GM18526 (cell line): Measurements from ENCODE around the gene PIK3R5.

Experiments
- POLR2A ChIP-seq: IDR thresholded peaks from 3 replicates; pipeline ENCODE4 v1.6.1; 2011; ENCODE audit not compliant: insufficient read length; ENCODE audit errors: extremely low read depth

The PIK3R5 gene

DNA sequence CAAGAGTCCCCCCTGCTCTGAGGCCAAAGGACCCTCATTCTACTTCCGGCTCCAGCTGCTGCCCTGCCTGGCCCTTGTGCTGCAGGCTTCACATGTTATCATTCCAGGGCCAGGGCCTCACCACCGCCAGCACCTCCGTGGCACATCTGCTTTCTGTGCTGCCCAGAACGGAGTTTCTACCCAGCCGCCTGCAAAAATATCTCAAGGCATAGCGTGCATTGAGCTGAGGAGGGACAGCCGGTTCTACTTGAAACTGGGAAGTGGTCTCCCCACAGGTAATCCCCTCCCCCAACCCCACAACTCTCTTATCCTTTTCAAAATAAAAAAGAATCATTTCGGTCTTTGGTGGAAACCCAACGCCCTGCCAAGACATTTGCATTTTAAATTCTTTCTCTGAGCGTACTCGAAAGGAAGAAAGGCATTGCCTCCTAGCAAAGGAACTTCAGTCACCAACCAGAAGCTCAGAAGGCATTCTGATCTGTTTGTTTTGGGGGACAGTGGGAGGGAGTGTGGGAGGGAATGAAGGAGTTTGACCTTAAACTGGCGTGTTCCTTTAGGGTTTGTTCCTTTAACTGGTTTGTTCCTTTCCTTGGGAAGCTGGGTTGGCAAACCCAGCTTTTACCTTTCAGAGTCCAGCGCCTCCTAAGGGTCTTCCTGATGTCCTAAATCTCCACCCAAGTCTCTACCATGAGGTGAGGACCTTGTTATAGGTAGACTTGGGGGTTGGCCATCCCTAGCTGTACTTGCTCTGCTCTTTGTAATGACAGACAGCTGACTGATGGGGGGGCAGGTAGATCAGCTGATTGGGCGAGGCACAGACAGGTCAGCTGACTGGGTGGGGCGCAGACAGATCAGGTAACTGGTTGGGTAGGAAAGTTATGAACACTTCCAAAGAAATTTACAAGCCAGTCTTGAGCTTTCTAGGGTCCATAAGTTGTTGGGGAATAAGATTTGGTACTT, 64.6 kb downstream of the PIK3R5 start:
- no peak for TF ChIP-seq POLR2A

DNA sequence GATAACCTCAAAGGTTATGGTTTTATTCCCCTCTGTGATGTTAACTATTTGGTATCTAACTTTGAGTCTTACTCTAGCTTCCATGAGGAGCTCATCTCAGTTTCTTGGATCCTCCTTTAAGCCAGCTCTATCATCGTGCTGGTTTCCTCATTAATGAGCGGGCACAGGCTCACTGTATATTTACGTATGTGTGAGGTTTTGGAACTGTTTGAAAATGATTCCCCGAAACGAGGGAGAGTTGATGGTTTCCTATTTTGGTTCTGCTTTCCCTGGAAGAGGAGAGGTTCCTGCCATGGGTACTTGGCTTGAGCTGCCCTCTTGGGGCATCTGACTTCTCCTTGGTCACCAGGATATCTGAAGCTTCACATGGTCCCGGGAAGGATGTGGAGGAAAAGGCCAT, 65.3 kb downstream of the PIK3R5 start:
- TF ChIP-seq POLR2A = no peak

DNA sequence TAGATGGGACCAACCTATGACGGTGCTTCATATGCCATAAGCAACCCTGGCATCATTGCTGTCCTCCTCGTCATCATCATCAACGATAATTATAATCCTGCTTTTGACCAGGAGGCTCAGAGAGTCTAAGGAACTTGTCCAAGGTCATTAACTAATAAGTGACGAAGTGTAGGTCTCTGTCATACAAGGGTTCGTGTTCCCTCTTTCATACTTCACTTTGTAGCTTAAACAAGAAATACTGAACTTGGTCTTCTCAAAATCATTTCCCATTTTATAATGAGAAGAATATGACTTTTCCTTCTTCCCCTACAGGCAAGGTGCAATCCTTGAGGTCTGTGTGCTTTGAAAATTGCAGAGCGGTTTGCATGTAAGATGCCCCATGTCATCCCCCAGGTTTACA, 66.9 kb downstream of the PIK3R5 start:
- no peak for TF ChIP-seq POLR2A

- TF ChIP-seq POLR2A = no peak
Observed at GRCh38 chr17:8898126-8898525, 67.4 kb downstream of the PIK3R5 start.

- no peak for TF ChIP-seq POLR2A
Observed at GRCh38 chr17:8896641-8897635, 68.6 kb downstream of the PIK3R5 start.

DNA sequence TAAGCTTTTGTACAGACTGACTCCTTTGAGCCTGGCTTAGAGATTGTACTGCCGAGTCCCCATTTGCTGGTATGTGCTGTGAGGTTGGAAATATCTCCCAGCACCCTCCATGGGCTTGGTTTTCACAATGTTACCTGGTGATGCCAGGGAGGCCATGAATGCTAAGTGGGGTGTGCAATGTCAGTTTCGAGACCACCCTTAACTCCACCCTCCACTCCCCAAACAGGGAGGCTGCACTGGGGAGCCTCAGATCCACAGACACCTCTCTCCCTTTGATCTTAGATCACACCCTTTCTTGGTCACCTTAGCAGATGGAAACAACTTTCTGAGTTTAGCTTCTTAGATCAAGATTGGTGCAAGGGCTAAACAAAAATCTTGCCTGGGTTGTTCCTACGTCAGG, 69.4 kb downstream of the PIK3R5 start:
- no peak for TF ChIP-seq POLR2A

GRCh38 chr17:8894673-8895578, 70.6 kb downstream of the PIK3R5 start:
- no peak for TF ChIP-seq POLR2A

DNA sequence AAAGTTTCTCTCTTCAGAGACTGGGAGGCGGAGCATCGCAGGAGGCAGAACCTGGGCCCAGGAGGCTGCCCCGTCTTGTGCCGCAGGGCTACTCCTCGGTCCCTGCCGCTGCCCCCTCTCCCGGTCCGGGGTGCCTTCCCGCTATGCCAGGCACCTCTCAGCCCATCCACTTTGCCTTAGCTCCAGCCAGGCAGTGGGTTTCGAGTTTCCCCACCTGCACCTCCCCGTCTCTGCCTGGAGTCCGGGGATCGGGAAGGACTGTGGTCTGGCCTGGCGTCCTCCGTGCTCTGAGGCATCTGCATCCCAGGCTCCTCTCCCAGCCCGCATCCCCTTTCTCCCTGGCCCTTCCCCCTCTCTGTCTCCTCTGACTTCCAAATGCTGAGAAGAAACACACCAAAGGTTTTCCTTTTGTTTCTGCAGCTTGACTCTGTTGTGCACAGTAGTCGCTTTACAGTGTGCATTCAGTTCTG, 71.3 kb downstream of the PIK3R5 start:
- TF ChIP-seq POLR2A = no peak

- no peak for TF ChIP-seq POLR2A
Observed at GRCh38 chr17:8893621-8894201, 71.8 kb downstream of the PIK3R5 start.

GRCh38 chr17:8893059-8893458, 72.4 kb downstream of the PIK3R5 start:
- TF ChIP-seq POLR2A = no peak

- no peak for TF ChIP-seq POLR2A
Observed at GRCh38 chr17:8892338-8892690, 73.2 kb downstream of the PIK3R5 start.

GRCh38 chr17:8890671-8891070, 74.8 kb downstream of the PIK3R5 start:
- TF ChIP-seq POLR2A = no peak

DNA sequence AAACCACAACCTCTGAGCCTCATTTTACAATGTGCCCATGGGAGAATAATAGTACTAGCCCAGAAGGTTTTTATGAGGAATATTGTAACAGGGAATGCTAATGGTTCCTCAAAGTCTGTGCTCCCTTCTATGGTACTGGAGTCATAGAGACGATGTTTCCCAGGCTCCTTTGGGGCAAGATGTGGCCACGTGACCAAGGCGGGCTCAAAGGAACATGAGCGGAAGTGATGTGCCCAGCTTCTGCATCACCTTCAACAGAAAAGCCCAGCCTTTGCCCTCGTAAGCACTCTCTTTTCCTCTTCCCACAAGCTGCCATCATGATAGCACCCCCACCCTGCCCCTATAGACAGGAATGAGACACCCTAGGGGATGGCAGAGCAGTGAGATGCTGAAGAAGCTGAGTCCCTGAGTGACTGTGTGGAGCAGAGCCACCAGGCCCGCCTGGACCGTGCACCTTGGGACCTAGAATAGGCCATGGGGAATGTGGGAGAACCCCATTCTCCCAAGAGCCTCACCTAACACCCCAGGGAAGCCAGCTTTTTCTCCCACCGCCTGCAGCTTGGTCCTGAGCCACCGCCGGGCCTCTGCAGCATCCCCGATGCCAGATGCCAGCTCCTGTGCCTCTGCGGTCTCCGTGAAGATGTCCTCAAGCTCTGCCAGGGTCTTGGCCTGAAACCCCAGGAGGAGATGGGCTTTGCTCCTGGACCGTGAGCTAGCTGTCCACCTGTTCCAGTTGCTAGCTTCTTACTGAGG, 75.9 kb downstream of the PIK3R5 start:
- TF ChIP-seq POLR2A = no peak
